GM18517 (cell line): ENCODE data around the gene LRRK1.
"Not testable (repeated sequence)": the region's sequence is repeated elsewhere in the genome, so short reads cannot be mapped to it uniquely, and the experiment has no call there.

Experiments used
- ATAC-seq: cut with Tn5 transposase; IDR thresholded peaks from one replicate; pipeline ENCODE4 v1.9.1; 2021; ENCODE audit warnings: mild to moderate bottlenecking, moderate library complexity; ENCODE audit not compliant: unreplicated experiment

The LRRK1 gene

DNA sequence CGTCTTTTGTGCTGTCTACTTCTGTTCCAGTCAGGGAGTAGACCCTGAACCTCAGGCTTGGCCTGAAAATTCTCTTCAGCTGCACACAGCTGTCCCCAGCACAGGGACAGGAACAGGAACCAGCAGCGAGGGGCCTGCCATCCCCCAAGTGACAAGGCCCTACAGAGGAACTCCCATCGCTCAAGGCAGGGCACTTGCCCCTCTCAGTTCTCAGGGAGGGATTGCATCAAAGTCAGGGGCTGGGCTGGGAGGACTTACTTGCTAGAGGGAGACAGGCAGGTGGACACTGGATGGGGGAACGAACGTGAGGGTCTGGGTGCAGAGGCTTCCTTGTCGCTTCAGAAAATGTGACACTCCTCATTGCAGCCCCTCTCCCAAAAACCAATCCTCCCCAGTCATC lies 169.1 kb downstream of the LRRK1 start:
- ATAC-seq: no peak

DNA sequence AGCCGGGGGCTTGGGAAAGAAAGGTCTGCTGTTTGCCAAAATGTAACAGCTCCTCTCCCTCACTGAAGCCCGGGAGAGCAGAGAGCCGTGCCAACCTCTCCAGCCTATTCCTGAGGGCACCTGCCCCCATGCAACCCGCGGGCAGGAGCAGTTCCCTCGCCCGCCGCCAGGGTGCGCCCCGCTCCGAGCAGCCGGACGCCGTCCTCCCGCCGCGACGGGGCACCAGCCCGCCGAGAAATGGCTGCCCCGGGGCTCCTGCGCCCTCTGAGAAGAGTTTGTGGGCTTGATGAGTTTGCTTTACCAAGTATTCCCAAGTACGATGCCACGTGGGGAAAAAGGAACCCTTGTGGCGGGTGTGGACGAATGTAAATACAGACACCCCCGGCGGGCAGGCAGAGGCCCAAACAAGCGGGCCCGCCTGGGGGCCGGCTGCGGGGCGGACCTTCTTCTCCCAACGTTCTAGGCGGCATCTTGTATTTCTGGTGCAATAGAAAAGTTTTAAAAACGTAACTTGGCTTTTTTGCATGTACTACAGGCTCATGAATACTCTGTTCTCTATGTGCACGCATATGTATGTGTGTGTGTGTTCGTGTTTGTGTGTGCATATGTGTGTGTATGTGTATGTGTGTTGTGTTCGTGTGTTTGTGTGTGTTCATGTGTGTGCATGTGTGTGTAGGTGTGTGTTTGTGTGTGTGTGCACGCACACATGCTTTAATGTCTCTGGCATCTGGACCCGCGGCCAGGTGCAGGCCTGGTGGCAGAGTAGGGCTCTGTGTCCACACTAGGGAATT lies 169.8 kb downstream of the LRRK1 start:
- peak; percentile 71 for ATAC-seq

DNA sequence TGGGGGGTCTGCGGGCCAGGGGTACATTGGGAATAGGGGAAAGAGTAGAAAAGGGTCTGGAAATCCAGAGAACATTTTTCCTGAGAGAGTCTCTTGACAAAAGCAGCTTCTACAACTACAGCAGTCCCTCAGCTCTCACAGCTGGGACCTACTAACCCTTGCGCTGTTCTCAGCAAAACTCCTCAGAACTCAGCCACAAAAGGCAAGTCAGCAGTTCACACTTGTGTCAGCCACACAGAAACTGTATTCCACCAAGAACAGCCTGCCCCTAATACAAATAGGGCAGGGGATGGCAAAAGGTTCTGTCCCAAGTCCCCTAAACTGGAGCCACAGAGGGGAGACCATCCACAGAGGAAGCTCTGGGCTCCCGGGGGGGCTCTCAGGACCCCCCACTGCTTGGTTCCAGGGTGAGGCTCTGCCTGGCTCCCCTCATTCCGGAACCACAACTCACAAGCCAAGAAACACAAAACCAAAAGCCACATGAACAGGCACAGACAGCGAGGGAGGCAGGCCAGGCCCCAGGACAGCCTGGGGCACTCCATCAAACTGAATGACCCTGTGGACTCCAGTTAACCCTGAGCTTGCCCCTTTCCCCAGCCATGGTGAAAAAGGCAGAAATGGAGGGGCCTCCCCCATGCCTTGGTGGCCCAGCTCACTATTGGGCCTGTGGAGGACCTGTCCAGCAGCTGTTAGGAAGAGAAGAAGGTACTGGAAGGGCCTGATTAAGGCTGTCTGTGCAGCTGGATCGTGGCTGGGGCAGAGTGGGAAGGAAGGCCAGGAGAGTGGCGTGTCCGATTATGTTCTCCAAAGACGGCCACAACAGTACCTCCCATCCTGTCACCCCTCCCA lies 170.6 kb downstream of the LRRK1 start:
- no peak for ATAC-seq

DNA sequence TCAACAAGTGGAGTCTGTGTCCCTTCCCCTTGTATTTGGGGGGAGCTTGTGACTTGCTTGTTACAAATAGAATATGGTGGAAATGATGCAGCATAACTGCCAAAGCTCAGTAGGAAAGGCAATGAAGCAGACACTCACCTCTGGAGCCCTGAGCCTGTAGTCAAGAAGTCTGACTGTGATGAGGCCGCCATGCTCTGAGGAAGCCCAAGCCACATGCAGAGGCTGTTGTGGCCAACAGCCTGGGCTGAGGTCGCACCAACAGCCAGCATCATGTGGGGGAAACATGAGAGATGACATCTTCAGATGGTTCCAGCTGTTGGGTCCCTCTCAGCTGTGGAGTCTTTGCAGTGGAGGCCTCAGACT lies 171.3 kb downstream of the LRRK1 start:
- ATAC-seq: no peak

- ATAC-seq: no peak
Measured at GRCh38 chr15:101091080-101092017, 172.2 kb downstream of the LRRK1 start.

GRCh38 chr15:101092156-101092866 lies 173.2 kb downstream of the LRRK1 start:
- ATAC-seq: no peak

DNA sequence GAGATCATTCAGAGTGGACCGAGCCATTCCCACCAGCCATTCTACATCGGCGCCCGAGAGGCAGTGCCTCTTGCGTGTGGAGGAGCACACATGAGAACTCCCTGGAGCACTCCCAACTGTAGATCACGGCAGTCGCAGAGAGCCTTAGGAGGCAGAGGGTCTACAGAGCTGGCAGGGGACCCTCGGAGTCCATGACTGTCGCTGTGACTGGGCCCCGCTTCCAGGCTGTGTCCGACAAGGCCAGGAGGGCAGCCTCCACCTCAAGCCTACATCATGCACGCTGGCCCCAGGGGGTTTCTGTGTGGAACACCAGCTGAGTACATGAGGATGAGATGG lies 173.7 kb downstream of the LRRK1 start:
- ATAC-seq: no peak

DNA sequence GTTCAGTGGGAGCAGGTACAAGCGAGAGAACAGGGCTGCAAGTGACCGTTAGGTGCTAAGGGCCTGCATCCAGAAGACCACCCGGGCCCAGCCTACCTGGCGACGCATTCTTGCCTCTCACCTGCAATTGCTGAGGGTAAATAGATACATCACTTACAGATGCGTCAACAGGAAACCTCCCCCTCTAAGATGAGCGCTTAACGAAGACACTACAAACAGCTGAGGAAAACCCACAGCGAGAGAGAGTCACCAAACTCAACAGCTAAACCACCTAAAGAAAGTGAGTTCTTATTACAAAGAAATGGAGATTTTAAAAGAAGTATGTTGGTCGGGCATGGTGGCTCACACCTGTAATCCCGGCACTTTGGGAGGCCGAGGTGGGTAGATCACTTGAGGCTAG lies 174.8 kb downstream of the LRRK1 start:
- ATAC-seq: no peak

DNA sequence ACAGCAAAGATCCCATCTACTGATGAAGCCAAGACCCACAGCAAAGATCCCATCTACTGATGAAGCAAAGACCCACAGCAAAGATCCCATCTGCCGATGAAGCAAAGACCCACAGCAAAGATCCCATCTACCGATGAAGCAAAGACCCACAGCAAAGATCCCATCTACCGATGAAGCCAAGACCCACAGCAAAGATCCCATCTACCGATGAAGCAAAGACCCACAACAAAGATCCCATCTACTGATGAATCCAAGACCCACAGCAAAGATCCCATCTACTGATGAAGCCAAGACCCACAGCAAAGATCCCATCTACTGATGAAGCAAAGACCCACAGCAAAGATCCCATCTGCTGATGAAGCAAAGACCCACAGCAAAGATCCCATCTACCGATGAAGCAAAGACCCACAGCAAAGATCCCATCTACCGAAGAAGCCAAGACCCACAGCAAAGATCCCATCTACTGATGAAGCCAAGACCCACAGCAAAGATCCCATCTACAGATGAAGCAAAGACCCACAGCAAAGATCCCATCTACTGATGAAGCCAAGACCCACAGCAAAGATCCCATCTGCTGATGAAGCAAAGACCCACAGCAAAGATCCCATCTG lies 176.7 kb downstream of the LRRK1 start:
- ATAC-seq: not testable (repeated sequence)

DNA sequence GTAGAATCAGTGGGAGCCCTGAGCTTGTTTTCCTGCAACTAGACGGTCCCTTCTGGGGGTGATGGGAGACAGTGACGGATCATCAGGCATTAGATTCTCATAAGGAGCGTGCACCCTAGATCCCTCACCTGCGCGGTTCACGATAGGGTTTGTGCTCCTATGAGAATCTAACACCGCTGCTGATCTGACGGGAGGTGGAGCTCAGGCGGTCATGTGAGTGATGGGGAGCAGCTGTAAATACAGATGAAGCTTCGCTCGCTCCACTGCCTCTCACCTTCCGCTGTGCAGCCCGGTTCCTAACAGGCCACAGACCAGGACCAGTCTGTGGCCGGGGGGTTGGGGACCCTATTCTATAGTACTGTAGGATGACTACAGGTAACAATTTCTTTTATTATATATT lies 178.0 kb downstream of the LRRK1 start:
- ATAC-seq: no peak

GRCh38 chr15:101099183-101099582 lies 180.0 kb downstream of the LRRK1 start:
- ATAC-seq: no peak

GRCh38 chr15:101100118-101100517 lies 181.0 kb downstream of the LRRK1 start:
- ATAC-seq: no peak

GRCh38 chr15:101100593-101101442 lies 181.7 kb downstream of the LRRK1 start:
- ATAC-seq: no peak

DNA sequence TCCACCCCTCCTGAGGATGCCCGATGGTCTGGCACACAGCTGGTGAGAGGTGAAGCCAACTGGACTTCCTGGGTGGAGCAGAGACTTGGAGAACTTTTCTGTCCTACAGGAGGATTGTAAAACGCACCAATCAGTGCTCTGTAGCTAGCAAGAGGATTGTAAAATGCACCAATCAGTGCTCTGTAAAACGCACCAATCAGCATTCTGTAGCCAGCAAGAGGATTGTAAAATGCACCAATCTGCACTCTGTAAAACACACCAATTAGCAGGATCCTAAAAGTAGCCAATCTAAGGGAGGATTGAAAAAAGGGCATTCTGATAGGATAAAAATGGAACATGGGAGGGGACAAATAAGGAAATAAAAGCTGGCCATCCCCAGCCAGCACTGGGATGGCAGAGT lies 182.5 kb downstream of the LRRK1 start:
- no peak for ATAC-seq

DNA sequence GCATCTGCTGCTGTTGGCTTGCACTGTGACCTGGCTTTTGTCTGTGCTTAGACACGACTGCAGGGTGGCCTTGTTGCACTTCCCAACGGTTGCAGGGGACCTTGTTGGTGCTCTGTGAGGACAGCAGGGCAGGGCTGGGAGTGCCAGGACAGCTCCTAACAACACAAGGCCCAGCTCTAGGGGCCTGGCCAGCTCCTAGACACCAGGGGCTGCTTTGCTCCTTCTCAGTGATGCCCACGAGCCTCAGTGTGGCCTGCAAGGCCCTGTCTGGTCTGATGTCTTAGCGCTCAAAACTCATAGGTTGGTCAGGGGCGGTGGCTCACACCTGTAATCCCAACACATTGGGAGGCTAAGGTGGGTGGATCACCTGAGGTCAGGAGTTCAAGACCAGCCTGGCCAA lies 183.6 kb downstream of the LRRK1 start:
- ATAC-seq: no peak

DNA sequence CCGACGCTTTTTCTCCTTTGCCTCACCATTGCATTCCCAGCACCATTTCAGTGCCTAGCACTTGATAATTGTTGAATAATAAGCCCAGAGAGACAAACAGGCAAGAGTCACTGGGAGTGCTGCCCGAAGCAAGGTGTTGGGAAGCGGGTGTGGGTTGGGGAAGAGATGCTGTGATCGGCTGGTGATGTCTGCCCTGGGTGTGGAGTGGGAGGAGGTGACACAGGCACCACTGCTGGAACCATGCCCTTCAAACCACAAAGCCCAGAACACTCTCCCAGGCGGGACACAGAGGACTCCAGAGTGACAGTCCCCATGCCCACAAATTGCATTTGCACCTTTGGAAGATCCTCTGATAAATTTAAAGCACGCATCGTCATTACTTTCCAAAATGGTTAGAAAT lies 184.4 kb downstream of the LRRK1 start:
- ATAC-seq: no peak

DNA sequence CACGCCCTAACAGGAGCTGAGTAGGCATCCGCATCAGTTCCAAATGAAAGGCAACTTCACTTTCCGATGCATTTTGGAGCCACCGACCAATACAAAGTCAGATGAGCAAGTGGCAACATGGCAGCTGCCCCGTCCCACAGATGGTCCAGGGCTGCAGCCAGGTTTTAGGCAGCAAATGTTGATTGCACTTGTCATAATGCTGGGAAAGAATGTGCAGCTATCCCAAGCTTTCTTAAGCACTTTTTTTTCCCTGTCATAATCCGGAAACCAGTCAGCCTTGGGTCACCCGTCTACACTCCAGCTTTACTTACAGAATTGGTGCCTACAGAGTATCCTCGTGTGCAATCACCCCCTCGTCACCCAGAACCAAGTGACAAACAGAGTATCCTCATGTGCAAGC lies 185.0 kb downstream of the LRRK1 start:
- no peak for ATAC-seq

DNA sequence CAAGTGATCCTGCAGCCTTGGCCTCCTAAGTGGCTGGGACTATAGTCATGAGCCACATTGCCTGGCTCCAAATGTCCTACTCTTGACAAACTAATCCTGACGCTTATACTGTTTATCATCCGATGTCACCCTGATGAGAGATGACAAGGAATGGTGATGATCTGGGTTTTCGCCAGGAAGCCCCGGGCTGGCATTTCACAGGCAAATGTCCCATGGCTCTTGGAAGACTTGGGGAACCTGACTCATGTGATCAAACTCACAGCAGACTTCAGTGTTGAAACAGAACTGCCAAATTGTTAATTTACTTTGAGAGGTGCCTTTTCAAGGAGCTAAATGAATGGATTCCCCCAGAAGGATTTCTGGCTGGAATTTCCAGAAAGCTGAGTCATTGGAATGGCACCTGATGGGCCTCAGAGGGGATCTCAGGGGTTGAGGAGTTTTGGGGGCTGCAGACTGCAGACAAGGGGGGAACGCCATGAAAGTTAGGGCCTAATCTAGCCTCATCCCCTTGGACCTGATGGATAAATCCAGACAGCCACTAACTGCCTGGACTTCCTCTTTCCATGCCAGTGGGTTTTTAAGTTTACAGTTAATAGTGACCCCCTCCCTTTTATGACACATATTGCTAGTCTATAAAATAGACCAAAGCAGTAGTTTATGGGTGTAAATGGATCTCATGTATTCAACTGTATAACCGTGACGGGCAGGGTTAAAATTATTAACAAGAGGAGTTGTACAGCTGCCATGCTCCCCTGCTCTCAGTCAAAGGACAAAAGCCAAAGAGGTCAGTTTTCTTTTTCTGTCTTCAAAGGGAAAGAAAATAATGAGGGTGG lies 186.1 kb downstream of the LRRK1 start:
- no peak for ATAC-seq
